HCT116 (cell line): ENCODE measurements around the gene GRM8.

Experiments
- EZH2 ChIP-seq: fragments of 200-600 bp; sonication (generic); IDR thresholded peaks from 2 replicates; pipeline ENCODE4 v1.6.1; 2017; ENCODE audit warnings: antibody characterized with exemption, mixed run types
- POLR2A ChIP-seq: IDR thresholded peaks from 2 replicates; pipeline ENCODE4 v1.7.0; 2011; ENCODE audit warnings: borderline replicate concordance; ENCODE audit not compliant: insufficient read depth, insufficient read length; ENCODE audit errors: extremely low read depth
- RAD21 ChIP-seq: IDR thresholded peaks from 2 replicates; pipeline ENCODE4 v1.6.1; 2012; ENCODE audit warnings: low read depth, mild to moderate bottlenecking
- TF ChIP-seq, protein P1 (sequence below), 3 experiments: fragments of 200-600 bp in 1 of 3; sonication (generic) in 1 of 3; IDR thresholded peaks in 2 of 3; conservative IDR thresholded peaks in 1 of 3; 2 replicates each; pipeline ENCODE4 v1.5.1; 2012 to 2017; ENCODE audit warnings: low read depth in 2 of 3, low read length in 2 of 3, antibody characterized with exemption in 1 of 3, borderline replicate concordance in 1 of 3, control low read depth in 1 of 3, mild to moderate bottlenecking in 1 of 3, mixed read lengths in 1 of 3, mixed run types in 1 of 3, moderate library complexity in 1 of 3; ENCODE audit not compliant: insufficient read depth in 1 of 3
- TF ChIP-seq, protein P2 (sequence below): IDR thresholded peaks from 2 replicates; pipeline ENCODE4 v1.6.1; 2012

DNA sequence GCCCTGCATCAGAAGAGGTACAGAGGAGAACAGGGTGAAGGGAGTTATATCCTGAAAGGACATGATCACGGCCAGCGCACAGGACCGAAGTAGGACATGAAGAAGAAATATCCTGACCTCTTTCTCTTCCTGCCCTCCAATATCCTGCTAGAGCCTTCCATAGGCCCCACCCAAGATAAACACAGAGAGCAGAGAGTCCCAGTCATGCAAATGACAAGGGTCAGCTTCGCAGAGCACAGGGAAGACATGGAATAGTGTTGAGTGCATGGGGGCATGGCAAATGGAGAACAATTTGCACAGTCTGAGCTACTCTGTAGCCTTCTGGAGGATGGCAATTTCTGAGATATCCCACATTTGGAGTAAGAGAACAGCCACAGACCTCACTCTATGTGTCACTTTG lies 371.4 kb downstream of the GRM8 start:
- TF ChIP-seq, protein P1, sequence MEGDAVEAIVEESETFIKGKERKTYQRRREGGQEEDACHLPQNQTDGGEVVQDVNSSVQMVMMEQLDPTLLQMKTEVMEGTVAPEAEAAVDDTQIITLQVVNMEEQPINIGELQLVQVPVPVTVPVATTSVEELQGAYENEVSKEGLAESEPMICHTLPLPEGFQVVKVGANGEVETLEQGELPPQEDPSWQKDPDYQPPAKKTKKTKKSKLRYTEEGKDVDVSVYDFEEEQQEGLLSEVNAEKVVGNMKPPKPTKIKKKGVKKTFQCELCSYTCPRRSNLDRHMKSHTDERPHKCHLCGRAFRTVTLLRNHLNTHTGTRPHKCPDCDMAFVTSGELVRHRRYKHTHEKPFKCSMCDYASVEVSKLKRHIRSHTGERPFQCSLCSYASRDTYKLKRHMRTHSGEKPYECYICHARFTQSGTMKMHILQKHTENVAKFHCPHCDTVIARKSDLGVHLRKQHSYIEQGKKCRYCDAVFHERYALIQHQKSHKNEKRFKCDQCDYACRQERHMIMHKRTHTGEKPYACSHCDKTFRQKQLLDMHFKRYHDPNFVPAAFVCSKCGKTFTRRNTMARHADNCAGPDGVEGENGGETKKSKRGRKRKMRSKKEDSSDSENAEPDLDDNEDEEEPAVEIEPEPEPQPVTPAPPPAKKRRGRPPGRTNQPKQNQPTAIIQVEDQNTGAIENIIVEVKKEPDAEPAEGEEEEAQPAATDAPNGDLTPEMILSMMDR (IDR thresholded peaks at IDR 0.05 in 2 of 3, conservative IDR thresholded peaks at IDR 0.05 in 1 of 3; ENCODE audit: borderline replicate concordance in 1 of 3, insufficient read depth in 1 of 3, low read depth in 2 of 3, low read length in 2 of 3), result no peak
- TF ChIP-seq, protein P2, sequence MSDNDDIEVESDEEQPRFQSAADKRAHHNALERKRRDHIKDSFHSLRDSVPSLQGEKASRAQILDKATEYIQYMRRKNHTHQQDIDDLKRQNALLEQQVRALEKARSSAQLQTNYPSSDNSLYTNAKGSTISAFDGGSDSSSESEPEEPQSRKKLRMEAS, result no peak
- no peak for TF ChIP-seq EZH2
- no peak for TF ChIP-seq POLR2A
- no peak for TF ChIP-seq RAD21
